Fibroblast of pulmonary artery (primary cell): ENCODE data around the gene ASB8.

Source experiments
- DNase-seq: peaks from one replicate; pipeline ENCODE4 v3.0.0-alpha.2; 2010; ENCODE audit warnings: low read depth
- H3K4me3 ChIP-seq: replicated peaks from 2 replicates; pipeline ENCODE4 v1.5.1; 2011; ENCODE audit warnings: low read depth, mild to moderate bottlenecking, control low read depth, low read length, moderate library complexity
- CTCF ChIP-seq: IDR thresholded peaks from 2 replicates; pipeline ENCODE4 v1.5.1; 2011; ENCODE audit warnings: mild to moderate bottlenecking, control low read depth, low read length, inconsistent platforms; ENCODE audit errors: missing control alignments

Gene ASB8, protein sequence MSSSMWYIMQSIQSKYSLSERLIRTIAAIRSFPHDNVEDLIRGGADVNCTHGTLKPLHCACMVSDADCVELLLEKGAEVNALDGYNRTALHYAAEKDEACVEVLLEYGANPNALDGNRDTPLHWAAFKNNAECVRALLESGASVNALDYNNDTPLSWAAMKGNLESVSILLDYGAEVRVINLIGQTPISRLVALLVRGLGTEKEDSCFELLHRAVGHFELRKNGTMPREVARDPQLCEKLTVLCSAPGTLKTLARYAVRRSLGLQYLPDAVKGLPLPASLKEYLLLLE

GRCh38 chr12:48157018-48157888, at the start of gene ASB8:
ASB8 (minus strand) TSS chr12:48157515; CDS start chr12:48153496, 4,019 bp downstream.
- H3K4me3 ChIP-seq = peak within 1 kb of the TSS; percentile 99
- DNase-seq = peak; percentile 99
- peak; percentile 47 for TF ChIP-seq CTCF

- no peak for TF ChIP-seq CTCF
- DNase-seq = no peak
- H3K4me3 ChIP-seq = no peak within 1 kb of the TSS
These were observed 45.9 kb upstream of the ASB8 start, which contains the start of gene OR10AD1 for GRCh38 chr12:48203192-48203591. OR10AD1 (minus strand) TSS chr12:48203292; CDS start chr12:48203292, 0 bp downstream.

DNA sequence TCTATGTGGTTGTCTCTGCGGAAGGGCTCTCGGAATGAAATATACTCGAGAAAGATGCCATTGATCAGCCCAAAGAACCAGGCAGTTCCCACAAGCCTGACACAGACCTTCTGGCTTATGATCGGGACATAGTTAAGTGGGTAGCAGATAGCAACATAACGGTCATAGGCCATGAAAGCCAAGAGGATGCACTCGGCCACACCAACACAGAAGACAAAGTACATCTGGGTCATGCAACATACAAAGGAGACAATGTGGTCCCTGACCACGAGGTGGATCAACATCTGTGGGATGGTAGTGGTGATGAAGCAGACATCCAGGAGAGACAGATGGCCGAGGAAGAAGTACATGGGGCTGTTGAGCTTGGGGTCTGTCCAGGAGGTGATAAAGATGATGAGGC, 45.5 kb upstream of the ASB8 start:
- no peak for TF ChIP-seq CTCF
- no peak overlapping the region for H3K4me3 ChIP-seq
- no peak for DNase-seq

GRCh38 chr12:48201516-48201915, 44.2 kb upstream of the ASB8 start:
- TF ChIP-seq CTCF = no peak
- DNase-seq = no peak
- no peak overlapping the region for H3K4me3 ChIP-seq

DNA sequence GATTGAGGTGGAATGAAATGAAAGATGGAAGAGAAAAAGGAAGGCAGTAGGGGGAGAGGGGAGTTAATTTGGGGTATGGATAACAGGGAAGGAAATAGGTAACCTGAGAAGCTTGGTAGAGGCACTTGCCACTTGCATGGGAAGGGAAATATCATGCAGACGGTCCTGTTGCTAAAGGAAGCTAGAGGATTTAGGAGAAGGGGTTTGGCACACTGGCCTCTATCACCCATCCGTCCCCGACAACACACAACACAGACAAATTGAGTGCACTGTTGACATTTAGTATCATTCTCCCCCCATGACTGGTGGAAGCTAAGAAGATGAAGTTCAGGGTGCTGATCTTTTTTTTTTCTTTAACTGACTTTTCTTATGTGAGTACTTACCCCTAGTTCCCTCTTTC, 43.8 kb upstream of the ASB8 start:
- no peak overlapping the region for H3K4me3 ChIP-seq
- no peak for TF ChIP-seq CTCF
- no peak for DNase-seq

DNA sequence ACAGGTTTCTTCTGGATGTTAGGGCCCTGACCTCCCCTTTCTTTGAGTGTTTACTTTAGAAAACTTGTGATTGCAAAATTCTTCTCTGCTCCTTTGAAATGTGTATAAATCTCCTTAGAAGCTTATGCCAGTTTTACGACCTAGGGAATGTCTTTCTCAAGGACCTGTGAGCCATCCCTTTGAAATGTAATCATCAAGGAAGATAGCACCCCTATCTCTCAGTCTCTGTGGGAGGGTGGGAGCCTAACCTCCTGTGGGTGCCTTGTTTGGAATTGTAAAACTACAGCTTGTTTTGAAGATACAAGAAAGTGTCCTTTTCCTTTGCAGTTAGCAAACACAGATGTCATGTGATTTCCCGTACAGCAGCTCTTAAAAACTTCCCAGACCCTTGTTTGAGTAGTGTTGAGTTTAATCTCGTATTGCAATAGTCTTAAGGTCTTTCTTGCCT, 42.5 kb upstream of the ASB8 start:
- TF ChIP-seq CTCF = no peak
- peak; percentile 50 for DNase-seq
- no peak overlapping the region for H3K4me3 ChIP-seq
